Heart right ventricle (tissue), 16 donors: ENCODE data around the gene EPN3. TPM values are rescaled to one million over a fixed set of nuclear protein-coding genes. Genes with fewer than 3 reads are reported as not detected.

Experiments used
- ATAC-seq, 8 donors: fragments of 200-7000 bp; cut with Tn5 transposase; one replicate each; pipeline ENCODE4 v1.9.1; 2020; ENCODE audit warnings: mild to moderate bottlenecking in 8 of 8, moderate library complexity in 8 of 8, moderate number of reproducible peaks in 1 of 8
- DNase-seq, 2 donors: peaks; one replicate each; pipeline ENCODE4 v3.0.0-alpha.2; 2020
- H3K27ac ChIP-seq, 10 donors: fragments of 200-600 bp; sonication (generic) in 2 of 10; one replicate each; pipeline versions ENCODE4 v1.5.0 to v1.8.0; 2020 to 2022; ENCODE audit warnings: mild to moderate bottlenecking in 3 of 10
- H3K27me3 ChIP-seq, 7 donors: fragments of 200-600 bp; one replicate each; pipeline ENCODE4 v1.8.0; 2021 to 2022; ENCODE audit warnings: mild to moderate bottlenecking in 2 of 7
- H3K36me3 ChIP-seq, 9 donors: fragments of 200-600 bp; sonication (generic) in 1 of 9; one replicate each; pipeline versions ENCODE4 v1.5.0 to v1.8.0; 2020 to 2022; ENCODE audit warnings: mild to moderate bottlenecking in 2 of 9
- H3K4me1 ChIP-seq, 9 donors: fragments of 200-600 bp; sonication (generic) in 1 of 9; one replicate each; pipeline versions ENCODE4 v1.5.0 to v1.8.0; 2020 to 2022; ENCODE audit warnings: mild to moderate bottlenecking in 4 of 9
- H3K4me3 ChIP-seq, 10 donors: fragments of 200-600 bp; sonication (generic) in 2 of 10; one replicate each; pipeline versions ENCODE4 v1.5.0 to v1.8.0; 2020 to 2022; ENCODE audit warnings: mild to moderate bottlenecking in 7 of 10, moderate library complexity in 2 of 10
- H3K9me3 ChIP-seq, 11 donors: fragments of 200-600 bp in 10 of 11; sonication (generic) in 2 of 11; one replicate each; pipeline versions ENCODE4 v1.5.0 to v1.8.0; 2013 to 2022; ENCODE audit warnings: mild to moderate bottlenecking in 2 of 11, control low read depth in 1 of 11, moderate library complexity in 1 of 11
- WGBS, 2 donors: extraction: QIAGEN DNeasy Blood & Tissue Kit; methylation state at CpG; one replicate each; pipeline ENCODE4 v1.1.7; 2013; ENCODE audit warnings: inconsistent platforms in 1 of 2; 5-methylcytosine and 5-hydroxymethylcytosine counted together
- intact Hi-C, 10 donors: fragments of 100-400 bp; cut with DNase I; formaldehyde crosslinking; loops; one replicate each; pipeline versions ENCODE4 v1.11.1 to v1.14.2; 2022
- polyA plus RNA-seq, 2 donors: library from polyadenylated mRNA; stranded (reverse); fragments of 200-250 nt; gene quantifications; one replicate each; pipeline ENCODE4 v1.2.3, GENCODE V29; 2013
- total RNA-seq, 10 donors: library from RNA; stranded (reverse); fragmentation: NEBNext Ultra II Directional in 3 of 10; extraction: Animal tissue kit (Norgen Biotek cat#: 25700) in 3 of 10; gene quantifications; one replicate each; pipeline versions ENCODE4 v1.2.1 to v1.2.4, GENCODE V29; 2021 to 2023
- TF ChIP-seq, protein P1 (sequence below), 9 donors: fragments of 200-600 bp; sonication (generic) in 2 of 9; IDR thresholded peaks; one replicate each; pipeline versions ENCODE4 v1.5.0 to v1.8.0; 2021 to 2022; ENCODE audit warnings: antibody characterized with exemption in 9 of 9, mild to moderate bottlenecking in 5 of 9, moderate library complexity in 1 of 9
- donor health status: Arrhythmogenic right ventricular cardiomyopathy.
- donor health status: ischemic (EF 13 %, LVEDD 7.1; RV severe dilation, severe dysfunction).
- donor health status: healthy with polysubstance abuse.
- donor health status: DM: no; HTN: yes; CAD: no.
- donor health status: DM: no; HTN: no; CAD: no.
- donor health status: ischemic (EF 25% LVEDD 6.9; RV normal size, moderate dysfunction).
- donor health status: ischemic (EF 25% LVEDD 5.7; RV mildly dilated, moderate dysfunction).
- donor health status: healthy.
- donor health status: DM: yes; HTN: yes; CAD: no.
- donor health status: Ischemic cardiomyopathy.
- donor health status: ischemic (EF 35%, LVEDD 5.7; RV mildly dilated, moderate dysfunction).
- donor health status: nonischemic (EF 11% LVEDD 7.7; RV severe dilation, severe dysfunction).
- donor health status: DM: yes; HTN: yes; CAD: no.
- donor health status: PGD.
- donor health status: ischemic (EF 29% LVEDD 5.4; RV normal size, mild dysfunction).
- donor health status: nonischemic (EF 23%, LVEDD 6.1; RV moderate dilation, normal function).

The EPN3 gene
- total and polyA plus RNA-seq, 12 donors, result 3.0 to 21.5 (median 10.1) TPM

DNA sequence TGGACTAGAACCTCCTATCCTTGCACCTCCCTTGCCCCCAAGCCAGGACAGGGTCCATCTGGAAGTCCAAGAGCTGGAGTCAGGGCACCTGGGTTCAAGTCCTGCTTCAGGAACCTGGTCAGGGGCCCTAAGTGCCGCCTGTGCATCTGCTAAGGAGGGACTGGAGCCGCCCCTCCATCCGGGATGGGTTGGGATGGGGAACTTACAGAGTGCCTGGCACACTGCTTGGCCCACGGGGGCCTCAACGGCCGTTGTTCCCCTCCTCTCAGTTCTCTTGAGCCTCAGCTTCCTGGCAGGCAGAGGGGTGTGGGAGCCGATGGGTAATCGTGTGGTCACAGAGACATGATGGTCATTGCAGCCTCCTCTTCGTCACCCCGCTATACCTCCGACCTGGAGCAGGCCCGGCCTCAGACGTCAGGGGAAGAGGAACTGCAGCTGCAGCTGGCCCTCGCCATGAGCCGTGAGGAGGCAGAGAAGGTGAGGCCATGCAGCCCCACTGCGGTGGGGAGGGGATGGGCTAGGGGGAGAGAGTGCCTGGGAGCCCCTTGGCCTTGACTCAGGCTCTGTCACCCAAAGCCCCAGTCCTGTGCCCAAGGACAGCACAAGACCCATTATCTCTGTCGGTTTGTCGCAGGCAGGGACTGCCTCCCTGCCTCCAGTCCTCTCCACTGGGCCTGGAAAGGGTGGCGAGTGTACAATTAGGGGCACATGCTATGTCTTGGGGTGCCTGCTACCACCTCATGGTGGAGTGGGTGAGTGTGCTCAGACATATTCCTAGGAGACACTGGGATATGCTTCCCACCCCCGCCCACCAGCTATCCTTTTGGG is 5.4 kb downstream of the EPN3 start:
- peaks cover 0 to 21% (median 1%) of the 10 kb centered on the region in 7 donors for H3K27me3 ChIP-seq
- no peak overlapping the region for H3K27ac ChIP-seq
- H3K4me3 ChIP-seq, result no peak overlapping the region
- peaks cover 0 to 9% (median 0%) of the 10 kb centered on the region in 9 donors for H3K36me3 ChIP-seq
- TF ChIP-seq, protein P1, sequence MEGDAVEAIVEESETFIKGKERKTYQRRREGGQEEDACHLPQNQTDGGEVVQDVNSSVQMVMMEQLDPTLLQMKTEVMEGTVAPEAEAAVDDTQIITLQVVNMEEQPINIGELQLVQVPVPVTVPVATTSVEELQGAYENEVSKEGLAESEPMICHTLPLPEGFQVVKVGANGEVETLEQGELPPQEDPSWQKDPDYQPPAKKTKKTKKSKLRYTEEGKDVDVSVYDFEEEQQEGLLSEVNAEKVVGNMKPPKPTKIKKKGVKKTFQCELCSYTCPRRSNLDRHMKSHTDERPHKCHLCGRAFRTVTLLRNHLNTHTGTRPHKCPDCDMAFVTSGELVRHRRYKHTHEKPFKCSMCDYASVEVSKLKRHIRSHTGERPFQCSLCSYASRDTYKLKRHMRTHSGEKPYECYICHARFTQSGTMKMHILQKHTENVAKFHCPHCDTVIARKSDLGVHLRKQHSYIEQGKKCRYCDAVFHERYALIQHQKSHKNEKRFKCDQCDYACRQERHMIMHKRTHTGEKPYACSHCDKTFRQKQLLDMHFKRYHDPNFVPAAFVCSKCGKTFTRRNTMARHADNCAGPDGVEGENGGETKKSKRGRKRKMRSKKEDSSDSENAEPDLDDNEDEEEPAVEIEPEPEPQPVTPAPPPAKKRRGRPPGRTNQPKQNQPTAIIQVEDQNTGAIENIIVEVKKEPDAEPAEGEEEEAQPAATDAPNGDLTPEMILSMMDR (IDR thresholded peaks at IDR 0.05), result no peak
- intact Hi-C loops, result loop anchor here in 2 of 10 donors (5.0 to 10.0 kb wide), 2 partner anchors 53 to 56 kb away; no protein-coding TSS in a partner anchor
- H3K9me3 ChIP-seq, result no peaks in the 10 kb centered on the region
- DNase-seq (no peak), ATAC-seq (no peak)
- 88% methylated on average over 20 of the region's 20 CpGs for WGBS, 2 donors
- peaks cover 5 to 39% (median 27%) of the 10 kb centered on the region in 9 donors for H3K4me1 ChIP-seq

DNA sequence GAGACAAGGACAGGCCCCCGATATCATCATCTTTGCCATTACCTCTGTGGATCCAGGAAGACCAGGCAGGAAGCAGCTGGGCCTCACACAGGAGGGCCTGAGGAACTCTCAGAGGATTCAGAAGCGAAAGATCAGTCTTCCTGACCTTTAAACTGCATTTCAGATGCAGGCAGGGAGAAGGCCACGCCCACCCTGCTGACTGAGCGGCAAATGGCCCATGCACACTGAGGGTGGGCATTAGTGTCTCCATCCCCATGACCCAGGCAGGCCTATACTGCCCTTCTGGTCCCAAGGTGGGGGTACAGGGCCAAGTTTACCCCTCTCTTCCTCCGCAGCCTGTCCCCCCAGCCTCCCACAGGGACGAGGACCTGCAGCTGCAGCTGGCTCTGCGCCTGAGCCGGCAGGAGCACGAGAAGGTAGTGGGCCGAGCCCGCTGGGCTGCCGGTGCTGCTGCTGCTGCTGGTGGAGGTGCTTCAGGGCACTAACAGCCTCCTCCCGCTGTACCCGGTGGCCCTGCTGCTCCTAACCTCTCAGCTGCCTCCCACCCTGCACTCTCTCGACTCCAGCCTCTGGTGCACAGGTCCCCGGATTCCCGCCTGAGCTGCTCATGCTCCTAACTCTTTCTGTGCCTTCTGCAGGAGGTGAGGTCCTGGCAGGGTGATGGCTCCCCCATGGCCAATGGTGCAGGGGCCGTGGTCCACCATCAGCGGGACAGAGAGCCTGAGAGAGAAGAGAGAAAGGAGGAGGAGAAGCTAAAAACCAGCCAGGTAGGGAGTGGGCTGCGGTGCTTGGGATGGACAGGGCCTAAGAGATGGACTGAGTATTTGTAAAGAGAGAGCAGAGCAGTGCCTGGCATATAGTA is 6.2 kb downstream of the EPN3 start:
- no peaks in the 10 kb centered on the region for H3K9me3 ChIP-seq
- peaks cover 0 to 9% (median 0%) of the 10 kb centered on the region in 9 donors for H3K36me3 ChIP-seq
- peaks cover 0 to 13% (median 0%) of the 10 kb centered on the region in 7 donors for H3K27me3 ChIP-seq
- no peak for ATAC-seq
- TF ChIP-seq, protein P1 (IDR thresholded peaks at IDR 0.05), result no peak
- no peak for DNase-seq
- H3K4me3 ChIP-seq, result no peak overlapping the region
- WGBS, 2 donors, result 65% methylated on average over 20 of the region's 20 CpGs
- peaks cover 2 to 35% (median 24%) of the 10 kb centered on the region in 9 donors for H3K4me1 ChIP-seq
- no peak overlapping the region for H3K27ac ChIP-seq
- intact Hi-C loops, result loop anchor here in 2 of 10 donors (5.0 to 10.0 kb wide), 2 partner anchors 54 to 56 kb away; no protein-coding TSS in a partner anchor

DNA sequence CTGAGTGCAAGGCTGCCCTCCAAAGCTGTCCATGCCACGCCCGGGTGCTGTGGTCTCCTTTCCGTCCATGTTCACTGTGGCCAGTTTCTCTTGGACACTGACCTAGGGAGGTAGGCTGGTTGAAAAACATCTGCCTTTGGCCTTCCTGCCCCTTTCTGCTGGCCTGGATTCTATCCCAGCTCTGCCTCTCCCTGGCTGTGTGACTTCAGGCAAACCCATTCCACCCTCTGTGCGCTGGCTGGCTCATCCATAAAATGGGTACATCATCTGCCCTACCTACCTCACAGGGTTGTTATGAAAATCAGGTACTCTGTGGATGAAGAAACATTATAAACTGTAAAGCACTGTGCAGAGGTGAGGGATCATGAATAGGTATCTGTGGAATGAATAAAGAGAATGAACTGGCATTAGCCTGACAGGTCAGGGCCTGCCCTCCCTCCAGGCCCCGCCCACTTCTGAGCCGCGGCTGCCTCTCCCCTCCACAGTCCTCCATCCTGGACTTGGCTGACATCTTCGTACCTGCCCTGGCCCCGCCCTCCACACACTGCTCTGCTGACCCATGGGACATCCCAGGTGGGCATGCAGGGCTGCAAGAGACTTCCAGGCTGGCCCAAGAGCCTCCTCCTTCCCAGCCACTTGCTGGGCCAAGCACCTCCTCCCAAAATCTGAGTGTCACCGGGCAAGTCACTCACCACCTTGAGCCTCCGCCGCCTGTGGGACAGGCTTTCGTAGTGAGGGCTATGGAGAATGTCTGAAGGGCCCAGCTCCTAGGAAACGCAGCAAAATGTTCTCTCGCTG is 7.4 kb downstream of the EPN3 start:
- Histone ChIP-seq H3K4me3 (no peak overlapping the region), H3K9me3 (no peaks in the 10 kb centered on the region), H3K27me3 (peaks cover 0 to 1% (median 0%) of the 10 kb centered on the region in 7 donors), H3K36me3 (peaks cover 0 to 9% (median 0%) of the 10 kb centered on the region in 9 donors), H3K4me1 (peaks cover 2 to 23% (median 19%) of the 10 kb centered on the region in 9 donors), H3K27ac (no peak overlapping the region)
- intact Hi-C loops, result loop anchor here in 6 of 10 donors (2.0 to 10.0 kb wide), 4 partner anchors 55 to 415 kb away; no protein-coding TSS in a partner anchor
- TF ChIP-seq, protein P1 (IDR thresholded peaks at IDR 0.05), result no peak
- ATAC-seq, result no peak
- 75 to 80% methylated on average over 15 of the region's 15 CpGs for WGBS, 2 donors
- DNase-seq, result no peak
